Peyer's patch (tissue), 4 donors: Measurements from ENCODE around the gene GLDC. TPM values are rescaled to one million over a fixed set of nuclear protein-coding genes. Genes with fewer than 3 reads are reported as not detected.

Source experiments
- DNase-seq, 3 donors: peaks; one replicate each; pipeline ENCODE4 v3.0.0-alpha.2; 2017 to 2019
- H3K27ac ChIP-seq, 4 donors: fragments of 200-600 bp; sonication (generic); one replicate each; pipeline ENCODE4 v1.5.1; 2016 to 2019
- H3K27me3 ChIP-seq, 2 donors: fragments of 200-600 bp; sonication (generic); one replicate each; pipeline ENCODE4 v1.5.1; 2019
- H3K36me3 ChIP-seq, 3 donors: fragments of 200-600 bp; sonication (generic); one replicate each; pipeline ENCODE4 v1.5.1; 2016 to 2019
- H3K4me1 ChIP-seq, 4 donors: fragments of 200-600 bp; sonication (generic); one replicate each; pipeline ENCODE4 v1.5.1; 2016 to 2019
- H3K4me3 ChIP-seq, 4 donors: fragments of 200-600 bp; sonication (generic); 1 replicate in 3 of 4; 2 replicates in 1 of 4; pipeline ENCODE4 v1.5.1; 2016 to 2019; ENCODE audit warnings: mild to moderate bottlenecking in 1 of 4
- H3K9me3 ChIP-seq, 4 donors: fragments of 200-600 bp; sonication (generic); one replicate each; pipeline ENCODE4 v1.5.1; 2016 to 2019; ENCODE audit warnings: mild to moderate bottlenecking in 1 of 4
- CTCF ChIP-seq, 6 experiments: fragments of 450-650 bp in 4 of 6; fragments of 200-600 bp in 2 of 6; sonication (generic) in 1 of 6; IDR thresholded peaks; one replicate each; pipeline ENCODE4 v1.5.1; 2017 to 2019; ENCODE audit warnings: antibody characterized with exemption in 6 of 6, mild to moderate bottlenecking in 3 of 6, moderate library complexity in 1 of 6
- POLR2A ChIP-seq, 2 donors: fragments of 450-650 bp; IDR thresholded peaks; one replicate each; pipeline ENCODE4 v1.5.1; 2017; ENCODE audit warnings: antibody characterized with exemption in 2 of 2, mild to moderate bottlenecking in 2 of 2, moderate library complexity in 2 of 2
- total RNA-seq, 4 donors: library from RNA; depleted of rRNA; stranded (reverse); fragments of >200 nt; gene quantifications; one replicate each; pipeline ENCODE4 v1.1.0, GENCODE V29; 2016

The GLDC gene
- total RNA-seq, 4 donors from 2014 or later: 0.27 to 2.5 TPM; not detected in 2

DNA sequence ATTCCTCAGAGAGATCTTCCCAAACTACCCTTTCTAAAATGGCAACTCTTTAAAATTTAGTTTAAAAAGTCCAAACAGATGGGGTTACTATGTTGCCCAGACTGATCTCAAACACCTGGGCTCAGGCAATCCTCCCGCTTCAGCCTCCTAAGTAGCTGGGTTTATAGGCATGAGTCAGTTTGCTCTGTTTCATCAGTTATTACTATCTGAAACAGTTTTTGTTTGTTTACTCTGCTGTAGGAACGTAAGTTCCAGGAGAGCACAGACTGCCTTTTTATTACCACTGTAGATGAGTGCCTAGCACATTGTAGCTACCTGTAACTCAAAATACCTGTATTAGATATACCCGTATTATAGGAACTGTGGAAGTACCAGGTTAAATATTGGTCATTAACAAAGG lies 143.1 kb downstream of the GLDC start:
- no peak overlapping the region for H3K4me3 ChIP-seq
- no peaks in the 10 kb centered on the region for H3K4me1 ChIP-seq
- H3K36me3 ChIP-seq: peaks cover 0 to 76% (median 0%) of the 10 kb centered on the region in 3 donors
- no peak for DNase-seq
- TF ChIP-seq POLR2A (IDR thresholded peaks at IDR 0.05): no peak
- TF ChIP-seq CTCF (IDR thresholded peaks at IDR 0.05): no peak
- H3K9me3 ChIP-seq: no peaks in the 10 kb centered on the region
- H3K27me3 ChIP-seq: no peaks in the 10 kb centered on the region
- no peak overlapping the region for H3K27ac ChIP-seq

GRCh38 chr9:6501526-6502210 lies 143.9 kb downstream of the GLDC start:
- H3K36me3 ChIP-seq: peaks cover 0 to 77% (median 0%) of the 10 kb centered on the region in 3 donors
- H3K4me1 ChIP-seq: no peaks in the 10 kb centered on the region
- no peak for DNase-seq
- no peaks in the 10 kb centered on the region for H3K27me3 ChIP-seq
- H3K27ac ChIP-seq: no peak overlapping the region
- no peaks in the 10 kb centered on the region for H3K9me3 ChIP-seq
- H3K4me3 ChIP-seq: no peak overlapping the region
- TF ChIP-seq CTCF (IDR thresholded peaks at IDR 0.05): no peak
- TF ChIP-seq POLR2A (IDR thresholded peaks at IDR 0.05): no peak

DNA sequence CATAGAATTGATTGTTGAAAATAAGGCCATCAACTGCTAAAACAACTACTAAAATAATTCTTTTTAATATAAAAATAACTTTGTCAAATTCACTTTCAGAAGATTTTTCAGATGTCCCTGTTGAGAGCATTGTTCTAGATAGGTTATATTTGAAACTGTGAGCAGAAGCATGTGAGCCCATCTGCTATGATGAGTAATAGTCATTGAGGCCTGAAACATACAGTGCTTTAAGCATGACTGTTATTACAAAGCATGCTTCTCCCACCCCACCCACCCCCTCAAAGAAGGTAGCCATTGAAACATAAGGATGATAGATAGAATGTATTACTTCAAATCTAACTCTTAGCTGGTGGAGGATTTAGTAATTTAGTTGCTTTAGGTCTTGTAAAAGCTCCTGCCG lies 146.5 kb downstream of the GLDC start:
- DNase-seq: no peak
- Histone ChIP-seq H3K4me1 (no peaks in the 10 kb centered on the region), H3K27ac (no peak overlapping the region), H3K9me3 (no peaks in the 10 kb centered on the region), H3K36me3 (peaks cover 0 to 63% (median 0%) of the 10 kb centered on the region in 3 donors), H3K4me3 (no peak overlapping the region), H3K27me3 (no peaks in the 10 kb centered on the region)
- TF ChIP-seq POLR2A (IDR thresholded peaks at IDR 0.05): no peak
- no peak for TF ChIP-seq CTCF (IDR thresholded peaks at IDR 0.05)

GRCh38 chr9:6495466-6495865 lies 150.1 kb downstream of the GLDC start:
- TF ChIP-seq POLR2A (IDR thresholded peaks at IDR 0.05): no peak
- TF ChIP-seq CTCF (IDR thresholded peaks at IDR 0.05): peak in 1 of 6 experiments; percentile 12
- Histone ChIP-seq H3K27me3 (no peaks in the 10 kb centered on the region), H3K27ac (no peak overlapping the region), H3K36me3 (peaks cover 0 to 51% (median 0%) of the 10 kb centered on the region in 3 donors), H3K4me3 (no peak overlapping the region), H3K4me1 (no peaks in the 10 kb centered on the region), H3K9me3 (no peaks in the 10 kb centered on the region)
- no peak for DNase-seq

GRCh38 chr9:6490863-6491262 lies 154.7 kb downstream of the GLDC start:
- no peaks in the 10 kb centered on the region for H3K27me3 ChIP-seq
- no peak for TF ChIP-seq CTCF (IDR thresholded peaks at IDR 0.05)
- TF ChIP-seq POLR2A (IDR thresholded peaks at IDR 0.05): no peak
- no peak overlapping the region for H3K27ac ChIP-seq
- no peak overlapping the region for H3K4me3 ChIP-seq
- no peaks in the 10 kb centered on the region for H3K9me3 ChIP-seq
- H3K4me1 ChIP-seq: no peaks in the 10 kb centered on the region
- DNase-seq: no peak
- H3K36me3 ChIP-seq: peaks cover 0 to 44% (median 0%) of the 10 kb centered on the region in 3 donors
